Vagina (tissue), 2 donors: Measurements from ENCODE around the gene ERCC8. TPM values are rescaled to one million over a fixed set of nuclear protein-coding genes. Genes with fewer than 3 reads are reported as not detected.

ENCODE experiments used
- DNase-seq, 2 donors: peaks; one replicate each; pipeline ENCODE4 v3.0.0-alpha.2; 2017; ENCODE audit errors: extremely low spot score in 2 of 2
- H3K27ac ChIP-seq: fragments of 200-600 bp; sonication (generic); one replicate; pipeline ENCODE4 v1.5.1; 2019
- H3K27me3 ChIP-seq: fragments of 200-600 bp; sonication (generic); one replicate; pipeline ENCODE4 v1.5.1; 2019
- H3K36me3 ChIP-seq, 2 donors: fragments of 200-600 bp; sonication (generic); one replicate each; pipeline ENCODE4 v1.5.1; 2017 to 2019
- H3K4me1 ChIP-seq: fragments of 200-600 bp; sonication (generic); one replicate; pipeline ENCODE4 v1.5.1; 2019
- H3K4me3 ChIP-seq, 2 donors: fragments of 200-600 bp; sonication (generic); 1 replicate in 1 of 2; 2 replicates in 1 of 2; pipeline ENCODE4 v1.5.1; 2016 to 2019
- H3K9me3 ChIP-seq: fragments of 200-600 bp; sonication (generic); one replicate; pipeline ENCODE4 v1.5.1; 2019
- POLR2A ChIP-seq, 2 donors: fragments of 450-650 bp; IDR thresholded peaks; one replicate each; pipeline ENCODE4 v1.6.1; 2017; ENCODE audit warnings: antibody characterized with exemption in 2 of 2, mild to moderate bottlenecking in 2 of 2, moderate library complexity in 2 of 2
- POLR2AphosphoS5 ChIP-seq, 2 donors: sonication (generic); formaldehyde crosslinking; IDR thresholded peaks; one replicate each; pipeline ENCODE4 v1.9.0; 2017; ENCODE audit warnings: antibody characterized with exemption in 2 of 2, mild to moderate bottlenecking in 2 of 2, low read depth in 1 of 2; ENCODE audit not compliant: insufficient read depth in 1 of 2
- intact Hi-C: fragments of 100-400 bp; cut with DNase I; formaldehyde crosslinking; loops from one replicate; pipeline ENCODE4 v1.15.1; 2023
- total RNA-seq: library from RNA; depleted of rRNA; stranded (reverse); fragments of >200 nt; gene quantifications from one replicate; pipeline ENCODE4 v1.2.3, GENCODE V29; 2016
- TF ChIP-seq, protein P1 (sequence below), 3 experiments: fragments of 450-650 bp in 2 of 3; fragments of 200-600 bp in 1 of 3; sonication (generic) in 1 of 3; IDR thresholded peaks; one replicate each; pipeline ENCODE4 v1.5.1; 2017 to 2019; ENCODE audit warnings: antibody characterized with exemption in 3 of 3, mild to moderate bottlenecking in 2 of 3, moderate library complexity in 2 of 3

The ERCC8 gene
- total RNA-seq, 1 donor from 2014 or later, result 5.9 TPM

DNA sequence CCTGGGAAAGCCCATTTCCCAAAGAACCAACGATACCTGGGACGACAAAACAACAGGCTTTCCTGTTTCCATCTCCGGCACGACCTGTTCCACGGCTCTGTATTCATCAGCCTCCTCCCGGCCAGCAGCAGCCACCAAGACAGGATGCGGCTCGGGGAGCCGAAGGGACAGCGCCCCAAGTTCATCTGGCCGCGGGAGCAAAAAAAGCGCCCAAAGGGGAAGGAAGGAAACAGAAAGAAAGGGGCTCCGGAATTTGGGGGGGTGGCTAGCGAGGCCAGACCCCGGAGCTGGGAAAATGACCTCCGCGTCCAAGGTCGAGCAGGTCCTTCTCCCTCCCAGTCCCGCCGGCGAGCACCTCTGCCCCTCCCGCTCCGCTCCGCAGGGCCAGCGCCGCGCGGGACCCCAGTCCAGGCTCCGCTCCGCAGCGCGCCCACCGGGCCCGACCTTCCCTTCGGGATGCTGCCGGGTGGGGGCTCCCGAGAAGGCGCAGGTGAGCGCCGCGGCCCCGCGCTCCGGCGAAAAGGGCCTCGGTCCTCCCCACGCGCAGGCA, 101.4 kb downstream of the ERCC8 start:
- DNase-seq, result no peak
- H3K9me3 ChIP-seq, result no peaks in the 10 kb centered on the region
- peaks cover 12% of the 10 kb centered on the region for H3K4me1 ChIP-seq
- TF ChIP-seq POLR2AphosphoS5 (IDR thresholded peaks at IDR 0.05; ENCODE audit: insufficient read depth in 1 of 2, low read depth in 1 of 2) (no peak), POLR2A (IDR thresholded peaks at IDR 0.05) (no peak)
- TF ChIP-seq, protein P1, sequence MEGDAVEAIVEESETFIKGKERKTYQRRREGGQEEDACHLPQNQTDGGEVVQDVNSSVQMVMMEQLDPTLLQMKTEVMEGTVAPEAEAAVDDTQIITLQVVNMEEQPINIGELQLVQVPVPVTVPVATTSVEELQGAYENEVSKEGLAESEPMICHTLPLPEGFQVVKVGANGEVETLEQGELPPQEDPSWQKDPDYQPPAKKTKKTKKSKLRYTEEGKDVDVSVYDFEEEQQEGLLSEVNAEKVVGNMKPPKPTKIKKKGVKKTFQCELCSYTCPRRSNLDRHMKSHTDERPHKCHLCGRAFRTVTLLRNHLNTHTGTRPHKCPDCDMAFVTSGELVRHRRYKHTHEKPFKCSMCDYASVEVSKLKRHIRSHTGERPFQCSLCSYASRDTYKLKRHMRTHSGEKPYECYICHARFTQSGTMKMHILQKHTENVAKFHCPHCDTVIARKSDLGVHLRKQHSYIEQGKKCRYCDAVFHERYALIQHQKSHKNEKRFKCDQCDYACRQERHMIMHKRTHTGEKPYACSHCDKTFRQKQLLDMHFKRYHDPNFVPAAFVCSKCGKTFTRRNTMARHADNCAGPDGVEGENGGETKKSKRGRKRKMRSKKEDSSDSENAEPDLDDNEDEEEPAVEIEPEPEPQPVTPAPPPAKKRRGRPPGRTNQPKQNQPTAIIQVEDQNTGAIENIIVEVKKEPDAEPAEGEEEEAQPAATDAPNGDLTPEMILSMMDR (IDR thresholded peaks at IDR 0.05), result no peak
- no peaks in the 10 kb centered on the region for H3K27me3 ChIP-seq
- H3K36me3 ChIP-seq, result no peaks in the 10 kb centered on the region
- intact Hi-C loops, result no loop called here
- H3K27ac ChIP-seq, result peak overlapping the region; percentile 55
- H3K4me3 ChIP-seq, result peak overlapping the region; percentile 57 to 63

- H3K36me3 ChIP-seq, result no peaks in the 10 kb centered on the region
- DNase-seq, result no peak
- intact Hi-C loops, result no loop called here
- TF ChIP-seq POLR2A (IDR thresholded peaks at IDR 0.05), result no peak
- TF ChIP-seq, protein P1 (IDR thresholded peaks at IDR 0.05), result no peak
- no peak for TF ChIP-seq POLR2AphosphoS5 (IDR thresholded peaks at IDR 0.05; ENCODE audit: insufficient read depth in 1 of 2, low read depth in 1 of 2)
- H3K4me1 ChIP-seq, result peaks cover 12% of the 10 kb centered on the region
- H3K27me3 ChIP-seq, result no peaks in the 10 kb centered on the region
- H3K4me3 ChIP-seq, result peak overlapping the region; percentile 57 to 63
- no peaks in the 10 kb centered on the region for H3K9me3 ChIP-seq
- H3K27ac ChIP-seq, result peak overlapping the region; percentile 55
These were observed 101.9 kb downstream of the ERCC8 start for GRCh38 chr5:60842871-60843385.

DNA sequence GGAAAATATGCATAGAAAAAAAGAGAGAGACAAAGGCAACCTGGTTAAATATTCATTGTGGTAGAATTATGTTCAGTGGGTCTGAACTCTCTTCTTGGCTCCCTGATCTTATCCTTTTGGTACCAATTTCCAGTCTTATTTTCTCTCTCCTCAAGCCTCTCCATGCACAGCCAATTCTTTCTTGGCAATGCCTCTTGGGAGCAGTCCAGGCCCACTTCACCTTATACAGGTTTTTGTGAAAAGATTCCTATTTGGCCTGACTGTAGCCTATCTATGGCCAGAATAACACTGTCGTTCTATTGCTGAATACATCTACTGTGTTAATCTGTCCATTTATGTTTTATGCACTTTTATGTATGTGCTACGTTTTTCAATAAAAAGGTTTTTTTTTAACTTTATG, 103.5 kb downstream of the ERCC8 start:
- H3K4me3 ChIP-seq, result no peak overlapping the region
- intact Hi-C loops, result no loop called here
- H3K9me3 ChIP-seq, result no peaks in the 10 kb centered on the region
- H3K27ac ChIP-seq, result no peak overlapping the region
- no peaks in the 10 kb centered on the region for H3K36me3 ChIP-seq
- peaks cover 12% of the 10 kb centered on the region for H3K4me1 ChIP-seq
- DNase-seq, result no peak
- TF ChIP-seq POLR2A (IDR thresholded peaks at IDR 0.05) (no peak), POLR2AphosphoS5 (IDR thresholded peaks at IDR 0.05; ENCODE audit: insufficient read depth in 1 of 2, low read depth in 1 of 2) (no peak)
- TF ChIP-seq, protein P1 (IDR thresholded peaks at IDR 0.05), result no peak
- no peaks in the 10 kb centered on the region for H3K27me3 ChIP-seq

DNA sequence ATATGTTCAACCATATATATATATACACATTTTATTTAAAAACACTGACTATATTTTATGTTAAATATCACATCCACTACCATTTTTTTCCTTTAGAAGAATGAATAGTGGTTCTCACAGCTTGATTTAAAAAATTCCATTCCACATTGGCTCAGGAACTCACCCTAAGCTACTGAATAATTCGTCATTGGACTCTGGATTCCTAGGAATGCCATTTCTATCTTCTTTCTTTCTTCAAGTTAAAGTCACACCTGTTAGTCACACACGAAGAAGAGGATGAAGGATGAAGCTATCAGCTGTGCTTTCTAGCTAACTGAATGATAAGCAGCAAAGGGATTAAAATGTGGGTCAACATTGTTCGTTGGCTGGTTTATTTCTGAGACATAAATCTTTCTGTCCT, 108.7 kb downstream of the ERCC8 start:
- intact Hi-C loops, result no loop called here
- no peaks in the 10 kb centered on the region for H3K36me3 ChIP-seq
- H3K4me1 ChIP-seq, result no peaks in the 10 kb centered on the region
- TF ChIP-seq, protein P1 (IDR thresholded peaks at IDR 0.05), result no peak
- no peak for TF ChIP-seq POLR2AphosphoS5 (IDR thresholded peaks at IDR 0.05; ENCODE audit: insufficient read depth in 1 of 2, low read depth in 1 of 2)
- TF ChIP-seq POLR2A (IDR thresholded peaks at IDR 0.05), result no peak
- H3K4me3 ChIP-seq, result no peak overlapping the region
- no peak overlapping the region for H3K27ac ChIP-seq
- no peak for DNase-seq
- H3K9me3 ChIP-seq, result no peaks in the 10 kb centered on the region
- no peaks in the 10 kb centered on the region for H3K27me3 ChIP-seq

- Histone ChIP-seq H3K4me1 (no peaks in the 10 kb centered on the region), H3K4me3 (no peak overlapping the region), H3K27ac (no peak overlapping the region), H3K9me3 (no peaks in the 10 kb centered on the region), H3K36me3 (no peaks in the 10 kb centered on the region), H3K27me3 (no peaks in the 10 kb centered on the region)
- no peak for DNase-seq
- intact Hi-C loops, result no loop called here
- no peak for TF ChIP-seq POLR2AphosphoS5 (IDR thresholded peaks at IDR 0.05; ENCODE audit: insufficient read depth in 1 of 2, low read depth in 1 of 2)
- TF ChIP-seq, protein P1 (IDR thresholded peaks at IDR 0.05), result no peak
- no peak for TF ChIP-seq POLR2A (IDR thresholded peaks at IDR 0.05)
These were observed 109.3 kb downstream of the ERCC8 start for GRCh38 chr5:60835554-60835953.
